ENCODE data around the gene TNKS1BP1.
A peak's percentile ranks its signal among the peaks of the same experiment; 100 is the strongest.
"Not testable (repeated sequence)": the region's sequence is repeated elsewhere in the genome, so short reads cannot be mapped to it uniquely, and the experiment has no call there.

TNKS1BP1 gene

DNA sequence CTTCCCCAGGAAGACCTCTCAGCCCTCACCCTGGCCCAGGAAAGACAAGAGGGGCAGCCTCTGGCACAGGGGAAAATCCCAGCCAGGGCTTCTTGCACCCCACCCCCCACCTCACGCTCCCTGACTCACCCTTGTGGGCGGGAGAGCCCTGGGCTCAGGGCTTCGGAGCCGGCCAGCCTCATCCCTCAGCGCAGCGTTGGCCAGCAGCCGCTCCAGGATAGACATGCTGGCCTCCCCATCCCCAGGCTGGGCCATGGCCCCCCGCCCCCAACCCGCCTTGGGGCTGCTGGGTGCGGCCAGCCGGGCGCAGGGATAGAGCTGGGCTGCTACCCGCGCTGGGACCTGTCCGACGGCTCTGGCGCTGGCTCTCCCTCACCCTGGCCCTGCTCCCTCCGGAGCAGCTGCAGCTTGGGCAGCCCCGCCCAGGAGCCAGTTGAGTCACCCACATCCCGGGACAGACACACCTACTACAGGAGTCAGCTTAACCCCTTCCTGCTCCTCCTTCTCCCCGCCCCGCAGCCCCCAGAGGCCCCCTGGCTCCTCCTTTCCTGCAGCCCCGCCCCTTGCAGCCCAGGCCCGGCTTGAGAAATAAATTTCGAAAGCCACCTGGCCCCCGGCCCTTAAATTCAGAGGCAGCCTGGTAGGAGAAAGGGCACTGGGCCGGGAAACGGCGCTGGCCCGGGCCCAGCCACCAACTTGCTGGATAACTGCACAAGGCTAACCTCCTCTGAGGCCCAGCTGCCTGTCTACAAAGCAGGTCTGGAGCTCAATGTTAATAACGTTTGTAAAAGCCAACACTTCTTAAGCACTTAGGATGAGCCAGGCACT, 13.4 kb downstream of the TNKS1BP1 start:
- DNase-seq (ENCODE audit: low spot score), result peak; percentile 96

- no peak for DNase-seq (ENCODE audit: low spot score)
Measured at GRCh38 chr11:57310630-57311086, 14.1 kb downstream of the TNKS1BP1 start.

- DNase-seq (ENCODE audit: low spot score), result no peak
Measured at GRCh38 chr11:57310091-57310490, 14.7 kb downstream of the TNKS1BP1 start.

DNA sequence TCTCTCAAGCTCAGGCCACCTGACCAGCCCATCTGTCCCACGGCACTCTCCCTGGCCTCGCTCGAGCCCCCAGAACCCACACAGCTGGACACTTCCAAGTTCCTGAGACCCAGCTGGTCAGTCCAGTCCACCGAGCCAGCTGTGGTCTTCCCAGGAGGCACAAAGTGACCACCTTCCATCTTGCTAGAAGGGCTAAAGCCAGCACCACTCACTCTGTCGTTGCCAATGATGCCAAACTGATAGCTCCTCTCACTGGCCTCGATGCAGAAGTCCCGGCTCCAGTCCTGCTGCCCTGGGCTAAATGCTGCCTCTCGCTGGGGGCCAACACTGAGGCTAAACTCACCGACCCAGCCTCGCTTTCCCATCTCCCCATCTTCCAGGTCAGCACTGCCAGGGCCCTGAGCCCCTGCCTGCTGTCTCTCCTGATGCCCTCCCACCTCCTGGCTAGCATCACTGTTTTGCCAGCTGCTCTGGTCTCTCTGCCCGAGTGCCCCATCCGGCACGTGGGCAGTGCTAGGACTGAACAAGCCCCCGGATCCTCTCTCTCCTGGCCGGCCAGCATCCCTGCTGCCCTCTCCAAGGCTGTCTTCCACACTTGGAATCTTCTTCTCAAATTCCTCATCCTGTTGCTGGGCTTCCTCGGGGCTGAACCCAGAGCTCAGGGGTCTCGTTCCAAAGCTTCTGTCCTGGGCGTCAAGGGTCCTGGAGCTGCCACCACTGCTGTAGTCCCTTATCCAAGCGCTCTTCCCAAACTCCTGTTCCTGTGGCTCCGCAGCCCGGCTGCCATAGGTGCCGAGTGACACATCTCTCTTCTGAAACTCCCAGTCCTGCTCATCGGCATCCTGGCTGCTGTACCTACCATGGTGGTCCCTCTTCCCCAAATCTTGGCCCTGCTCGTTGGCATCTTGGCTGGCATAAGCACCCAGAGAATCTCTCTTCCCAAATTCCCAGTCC, 15.4 kb downstream of the TNKS1BP1 start:
- DNase-seq (ENCODE audit: low spot score), result no peak

GRCh38 chr11:57308426-57309060, 16.2 kb downstream of the TNKS1BP1 start:
- no peak for DNase-seq (ENCODE audit: low spot score)

DNA sequence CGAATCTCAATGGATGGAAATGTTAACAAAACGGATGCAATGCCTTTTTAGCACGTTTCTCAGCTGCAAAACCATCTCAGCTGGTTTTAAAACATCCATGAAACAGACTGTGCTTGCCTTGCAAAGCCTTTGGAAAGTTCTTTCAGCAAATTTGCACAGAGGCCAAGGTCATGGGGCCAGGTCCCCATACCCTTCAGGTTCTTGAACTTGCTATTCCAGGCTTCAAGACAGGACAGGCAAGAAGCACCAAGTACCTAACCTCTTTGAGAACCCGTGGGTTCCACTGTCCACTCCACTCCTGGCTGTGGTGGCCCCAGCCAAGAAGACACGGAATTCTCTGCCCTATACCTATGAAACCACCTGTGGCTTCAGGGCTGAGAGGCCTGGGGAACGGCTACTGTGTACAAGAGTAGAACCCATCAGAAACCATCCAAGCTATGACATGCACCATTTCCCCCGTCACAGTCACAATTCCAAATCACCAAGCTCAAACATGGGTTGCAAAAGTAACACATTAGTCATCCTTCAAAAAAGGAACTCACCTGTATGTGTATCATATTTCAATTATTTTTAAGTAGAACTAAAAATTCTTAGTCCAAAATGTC, 17.0 kb downstream of the TNKS1BP1 start:
- DNase-seq (ENCODE audit: low spot score), result no peak

- no peak for DNase-seq (ENCODE audit: low spot score)
Measured at GRCh38 chr11:57306940-57307565, 17.7 kb downstream of the TNKS1BP1 start.

DNA sequence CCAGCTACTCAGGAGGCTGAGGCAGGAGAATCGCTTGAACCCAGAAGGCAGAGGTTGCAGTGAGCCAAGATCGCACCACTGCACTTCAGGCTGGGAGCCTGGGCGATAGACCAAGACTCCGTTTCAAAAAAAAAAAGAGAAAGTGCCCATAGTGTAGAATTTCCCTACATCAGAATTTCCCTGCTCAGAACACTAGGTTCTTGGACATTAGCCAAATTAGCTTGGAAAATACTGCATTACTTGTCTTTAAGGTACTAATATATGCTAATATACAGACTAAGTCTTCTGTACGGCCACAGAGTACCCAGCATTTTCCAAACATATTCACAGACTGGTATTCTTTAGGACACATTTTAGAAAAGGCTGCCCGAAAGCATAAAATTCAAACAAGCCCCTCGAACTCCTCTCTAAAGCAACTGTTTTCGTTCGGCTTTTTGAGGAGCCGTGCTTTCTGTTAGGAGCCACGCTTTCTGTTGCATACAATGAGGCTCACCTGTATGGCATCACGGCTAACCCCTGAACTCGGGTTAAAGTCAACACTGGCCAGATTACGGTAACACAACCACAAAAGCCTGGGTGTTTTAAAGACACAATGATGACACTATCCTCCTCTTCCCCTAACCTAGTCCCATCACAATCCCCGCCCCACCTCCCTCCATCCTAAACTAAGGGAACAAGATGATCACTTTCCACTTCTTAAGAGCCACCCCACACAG, 18.4 kb downstream of the TNKS1BP1 start:
- DNase-seq (ENCODE audit: low spot score), result no peak

DNA sequence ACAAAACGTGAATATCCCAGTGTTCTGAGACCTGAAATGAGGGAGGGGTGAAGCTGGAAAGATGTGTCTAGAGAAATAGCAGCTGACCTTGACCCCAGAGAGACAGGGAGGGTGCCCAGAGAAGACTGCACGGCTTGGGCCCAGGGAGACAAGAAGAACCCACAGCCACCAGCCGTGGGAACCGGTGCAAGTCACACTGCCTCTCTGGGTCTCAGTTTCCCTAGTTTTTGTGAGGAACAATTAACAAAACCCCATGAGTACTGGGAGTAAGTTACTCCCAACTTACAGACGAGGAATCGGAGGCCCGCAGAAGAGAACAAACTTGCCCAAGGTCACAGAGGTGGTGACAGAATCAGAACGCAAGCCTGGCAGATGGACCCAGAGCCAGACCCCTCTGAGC, 19.2 kb downstream of the TNKS1BP1 start:
- DNase-seq (ENCODE audit: low spot score), result no peak

DNA sequence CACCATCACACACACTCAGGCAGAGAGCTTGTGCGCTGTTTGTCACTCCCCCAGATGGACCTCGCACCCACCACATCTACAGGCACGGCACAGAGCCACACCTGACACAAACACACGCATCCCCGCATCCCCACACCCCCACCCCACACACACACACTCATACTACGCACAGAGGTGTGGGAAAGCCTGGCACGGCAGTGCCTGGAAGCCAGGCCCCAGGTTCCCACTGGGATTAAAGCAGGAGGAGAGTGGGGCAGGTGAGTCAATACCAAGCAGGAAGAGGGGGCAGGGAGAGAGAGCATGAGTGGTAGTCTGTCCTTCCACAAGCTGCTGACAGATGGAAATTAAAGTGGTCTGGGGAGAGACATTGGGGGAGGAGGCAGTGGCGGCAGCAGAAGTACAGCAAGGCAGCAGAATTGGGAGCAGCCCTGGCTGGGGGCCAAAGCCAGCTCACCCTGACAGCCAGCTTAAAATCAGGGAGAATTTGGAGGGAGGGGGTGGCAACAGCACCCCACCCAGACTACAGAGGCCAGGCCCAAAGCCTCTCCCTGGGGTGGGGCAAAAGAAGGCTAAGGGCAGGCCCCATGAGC, 20.7 kb downstream of the TNKS1BP1 start:
- no peak for DNase-seq (ENCODE audit: low spot score)

GRCh38 chr11:57303280-57303989, 21.3 kb downstream of the TNKS1BP1 start:
- no peak for DNase-seq (ENCODE audit: low spot score)

DNA sequence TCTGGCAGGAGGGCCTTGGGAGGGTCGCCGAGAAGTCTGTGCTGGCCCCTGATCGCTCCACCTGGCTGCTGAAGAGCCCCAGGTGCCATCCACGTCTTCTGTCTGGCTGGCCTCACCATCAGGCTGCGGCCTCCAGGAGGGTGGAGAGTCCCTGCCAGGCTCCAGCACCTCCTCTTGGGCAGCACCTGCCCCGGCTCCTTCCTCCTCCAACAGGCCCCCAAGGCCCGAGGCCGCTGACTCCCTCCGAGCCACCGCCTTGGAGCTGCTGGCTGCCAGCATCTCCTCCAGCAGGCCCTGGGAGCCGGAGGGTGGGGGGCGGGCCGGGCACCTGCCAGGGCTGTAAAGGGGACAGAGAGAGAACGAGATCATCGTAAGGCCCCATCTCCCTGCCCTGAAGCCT, 22.3 kb downstream of the TNKS1BP1 start:
- DNase-seq (ENCODE audit: low spot score), result no peak

GRCh38 chr11:57301711-57302423, 22.9 kb downstream of the TNKS1BP1 start:
- DNase-seq (ENCODE audit: low spot score), result no peak

GRCh38 chr11:57300785-57301184, 24.0 kb downstream of the TNKS1BP1 start:
- no peak for DNase-seq (ENCODE audit: low spot score)

- no peak for DNase-seq (ENCODE audit: low spot score)
Measured at GRCh38 chr11:57299150-57299737, 25.5 kb downstream of the TNKS1BP1 start.

GRCh38 chr11:57297221-57297620, 27.5 kb downstream of the TNKS1BP1 start:
- no peak for DNase-seq (ENCODE audit: low spot score)

DNA sequence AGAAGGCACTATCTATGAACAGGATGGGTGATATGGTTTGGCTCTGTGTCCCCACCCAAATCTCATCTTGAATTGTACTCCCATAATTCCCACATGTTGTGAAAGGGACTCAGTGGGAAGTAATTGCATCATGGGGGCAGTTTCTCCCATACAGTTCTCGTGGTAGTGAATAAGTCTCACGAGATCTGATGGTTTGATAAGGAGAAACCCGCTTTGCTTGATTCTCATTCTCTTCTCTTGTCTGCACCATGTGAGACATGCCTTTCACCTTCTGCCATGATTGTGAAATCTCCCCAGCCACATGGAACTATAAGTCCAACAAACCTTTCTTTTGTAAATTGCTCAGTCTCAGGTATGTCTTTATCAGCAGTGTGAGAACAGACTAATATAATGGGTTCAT, 28.5 kb downstream of the TNKS1BP1 start:
- not testable (repeated sequence) for DNase-seq (ENCODE audit: low spot score)

GRCh38 chr11:57294225-57295131, 30.3 kb downstream of the TNKS1BP1 start:
- no peak for DNase-seq (ENCODE audit: low spot score)
